Measurements from ENCODE around the gene PCDHGA3.

PCDHGA3 gene

GRCh38 chr5:141351591-141351990, 8.0 kb downstream of the PCDHGA3 start:
- in situ Hi-C loops (cut with MboI; ENCODE audit: low sequenced_read_pairs, unreplicated experiment) = no loop called here
- TF ChIP-seq CTCF (IDR thresholded peaks at IDR 0.05; ENCODE audit: borderline replicate concordance, control extremely low read depth, extremely low read depth, insufficient read depth, missing control alignments) = no peak

GRCh38 chr5:141354900-141355469, 11.4 kb downstream of the PCDHGA3 start, which contains the start of gene PCDHGA4:
Gene PCDHGA4, plus strand, starts transcription at chr5:141355021. Its CDS starts 87 bp downstream, at chr5:141355108.
- in situ Hi-C loops (cut with MboI; ENCODE audit: low sequenced_read_pairs, unreplicated experiment) = no loop called here
- DNase-seq (ENCODE audit: low spot score) = no peak
- TF ChIP-seq CTCF (IDR thresholded peaks at IDR 0.05; ENCODE audit: borderline replicate concordance, control extremely low read depth, extremely low read depth, insufficient read depth, missing control alignments) = no peak

More at GRCh38 chr5:141351591-141351990, 8.0 kb downstream of the PCDHGA3 start:
- DNase-seq (ENCODE audit: low spot score) = no peak

GRCh38 chr5:141355641-141356040, 12.0 kb downstream of the PCDHGA3 start:
- TF ChIP-seq CTCF (IDR thresholded peaks at IDR 0.05; ENCODE audit: borderline replicate concordance, control extremely low read depth, extremely low read depth, insufficient read depth, missing control alignments) = no peak
- in situ Hi-C loops (cut with MboI; ENCODE audit: low sequenced_read_pairs, unreplicated experiment) = no loop called here
- no peak for DNase-seq (ENCODE audit: low spot score)

GRCh38 chr5:141356133-141356532, 12.5 kb downstream of the PCDHGA3 start:
- DNase-seq (ENCODE audit: low spot score) = no peak
- TF ChIP-seq CTCF (IDR thresholded peaks at IDR 0.05; ENCODE audit: borderline replicate concordance, control extremely low read depth, extremely low read depth, insufficient read depth, missing control alignments) = no peak
- in situ Hi-C loops (cut with MboI; ENCODE audit: low sequenced_read_pairs, unreplicated experiment) = no loop called here

- in situ Hi-C loops (cut with MboI; ENCODE audit: low sequenced_read_pairs, unreplicated experiment) = no loop called here
- TF ChIP-seq CTCF (IDR thresholded peaks at IDR 0.05; ENCODE audit: borderline replicate concordance, control extremely low read depth, extremely low read depth, insufficient read depth, missing control alignments) = no peak
- DNase-seq (ENCODE audit: low spot score) = no peak
These were observed 13.3 kb downstream of the PCDHGA3 start for GRCh38 chr5:141356950-141357349.

- in situ Hi-C loops (cut with MboI; ENCODE audit: low sequenced_read_pairs, unreplicated experiment) = no loop called here
These were observed 16.3 kb downstream of the PCDHGA3 start, which contains the start of gene PCDHGB2 for GRCh38 chr5:141359790-141360426. Gene PCDHGB2, plus strand, starts transcription at chr5:141359994. Its CDS starts 142 bp downstream, at chr5:141360136.

More at GRCh38 chr5:141359790-141360426, 16.3 kb downstream of the PCDHGA3 start, which contains the start of gene PCDHGB2:
- no peak for TF ChIP-seq CTCF (IDR thresholded peaks at IDR 0.05; ENCODE audit: borderline replicate concordance, control extremely low read depth, extremely low read depth, insufficient read depth, missing control alignments)
- peak; percentile 73 for DNase-seq (ENCODE audit: low spot score)
